ENCODE results near the gene CAMK2B.
A peak's percentile ranks its signal among the peaks of the same experiment; 100 is the strongest.

The CAMK2B gene

GRCh38 chr7:44285561-44285960 lies 39.8 kb downstream of the CAMK2B start:
- DNase-seq: no peak

DNA sequence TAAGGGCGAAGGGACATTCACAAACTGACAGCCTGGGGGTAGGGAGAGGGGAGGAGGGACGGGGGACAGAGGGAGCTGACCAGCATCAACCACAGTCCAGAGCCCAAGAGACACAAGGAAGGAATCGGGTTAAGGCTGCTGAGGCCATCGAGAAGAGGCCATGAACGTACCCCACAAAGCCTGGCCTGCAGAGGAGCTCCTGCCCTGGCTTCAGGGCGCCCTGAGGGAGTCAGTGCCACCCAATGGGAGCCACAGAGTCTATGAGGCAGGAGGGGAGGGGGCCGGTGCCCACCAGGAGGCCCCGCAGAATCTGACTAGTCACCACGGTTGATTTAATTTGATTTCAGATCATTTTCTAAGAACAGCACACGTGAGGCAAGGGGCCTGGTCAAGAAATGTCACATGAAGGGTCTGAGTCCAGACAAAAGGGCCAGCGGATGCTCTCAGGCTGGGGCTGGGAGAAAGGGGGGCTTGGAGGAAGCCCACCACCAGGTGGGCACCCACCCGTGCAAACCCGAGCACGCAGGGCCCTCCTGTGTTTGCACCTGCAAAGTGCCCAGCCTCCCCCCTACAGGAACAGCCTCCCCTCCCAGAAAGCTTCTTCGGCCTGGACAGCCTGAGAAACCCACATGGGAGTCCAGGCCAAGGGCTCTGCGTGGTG lies 40.4 kb downstream of the CAMK2B start:
- DNase-seq: no peak

DNA sequence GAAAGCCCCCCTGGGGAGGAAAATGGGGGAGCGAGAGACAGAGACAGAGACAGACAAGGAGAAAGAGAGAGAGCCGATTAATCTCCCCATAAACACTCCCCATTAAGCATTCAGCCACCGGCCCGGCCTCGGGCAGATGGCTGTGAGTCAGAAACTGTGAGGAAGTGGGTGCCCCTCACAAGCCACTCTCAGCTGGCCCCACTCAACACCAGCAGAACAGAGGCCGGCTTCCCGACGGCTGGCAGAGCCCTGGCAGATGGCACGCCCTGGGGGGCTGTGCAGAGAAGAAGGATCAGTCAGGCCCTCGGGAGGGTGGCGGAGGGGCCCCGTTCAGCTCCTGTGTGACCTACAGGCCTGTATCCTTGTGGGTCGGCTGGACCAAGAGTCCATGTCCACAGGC lies 41.2 kb downstream of the CAMK2B start:
- peak; percentile 13 for DNase-seq

DNA sequence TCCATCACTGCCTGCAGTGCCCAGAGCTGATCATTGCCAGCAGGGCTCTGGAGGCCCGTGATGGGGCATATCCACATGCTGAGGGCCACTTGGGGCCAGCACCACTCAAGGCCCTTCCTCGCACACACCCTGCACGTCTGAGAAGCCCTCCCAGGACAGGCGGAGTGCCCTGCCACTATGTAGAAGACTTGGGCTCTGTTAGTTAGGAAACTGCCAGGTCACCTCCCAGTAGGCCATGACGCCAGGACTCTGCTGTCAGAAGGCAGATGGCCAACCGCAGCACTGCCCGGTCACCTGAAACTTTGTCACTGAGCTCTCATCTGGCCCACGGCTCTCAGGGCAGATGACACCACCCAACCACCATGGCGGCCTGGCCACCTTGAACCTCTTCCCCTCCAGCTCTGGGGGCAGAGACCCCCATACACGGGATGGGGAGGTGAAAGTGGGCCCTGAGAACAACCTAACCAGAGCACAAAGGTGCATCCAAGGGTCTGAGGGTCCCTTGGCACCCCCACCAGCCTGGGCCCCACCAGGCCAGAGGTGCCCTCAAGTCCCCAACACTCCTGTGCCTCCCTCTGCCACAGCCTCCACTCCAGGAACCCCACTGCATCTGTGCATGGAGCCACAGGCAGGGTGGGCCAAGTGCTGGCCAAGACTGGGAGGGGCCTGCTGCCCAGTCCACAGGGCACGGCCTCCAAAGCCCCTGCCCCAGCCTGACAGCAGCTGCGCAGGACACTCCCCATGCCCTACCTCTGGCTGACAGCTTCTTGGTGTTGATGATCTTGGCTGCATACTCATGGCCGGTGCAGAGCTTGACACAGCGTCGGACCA lies 41.8 kb downstream of the CAMK2B start:
- no peak for DNase-seq

GRCh38 chr7:44282601-44283171 lies 42.7 kb downstream of the CAMK2B start:
- peak; percentile 10 for DNase-seq

DNA sequence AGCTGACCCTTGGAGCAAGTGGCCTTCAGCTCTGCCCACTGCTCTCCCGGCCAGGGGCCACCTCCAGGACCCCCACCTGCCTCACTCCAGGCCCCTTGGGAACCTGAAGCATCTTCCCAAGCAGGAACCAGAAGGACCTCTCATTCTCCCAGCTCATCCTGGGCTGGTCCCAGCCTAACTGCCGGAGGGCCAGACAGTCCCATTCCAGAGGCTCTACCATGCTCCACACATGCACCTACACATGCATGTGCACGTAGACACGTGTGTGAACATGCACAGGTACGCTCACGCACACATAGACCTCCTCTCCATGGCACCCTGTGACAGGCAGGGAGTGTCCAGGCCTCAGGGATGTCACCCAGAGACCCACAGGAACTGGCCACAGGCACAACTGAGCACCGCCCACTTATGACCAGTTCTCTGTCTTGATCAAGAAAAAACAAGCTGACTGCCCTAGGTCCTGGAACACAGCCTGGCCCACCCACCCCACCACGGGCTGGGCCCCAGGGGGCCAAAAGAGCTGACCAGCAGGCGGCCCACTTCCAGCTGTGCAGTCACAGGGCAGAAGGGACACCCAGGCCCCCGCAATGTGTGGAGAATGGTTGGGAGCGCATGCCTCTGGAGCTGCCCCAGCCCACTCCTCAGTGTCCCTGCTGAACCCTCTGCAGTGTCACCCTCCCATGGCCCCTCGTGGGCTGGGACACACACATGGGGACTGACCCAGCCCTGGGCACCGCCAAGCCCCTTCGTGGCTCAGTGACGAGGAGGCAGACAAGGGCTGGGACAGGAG lies 43.4 kb downstream of the CAMK2B start:
- peak; percentile 11 for DNase-seq

DNA sequence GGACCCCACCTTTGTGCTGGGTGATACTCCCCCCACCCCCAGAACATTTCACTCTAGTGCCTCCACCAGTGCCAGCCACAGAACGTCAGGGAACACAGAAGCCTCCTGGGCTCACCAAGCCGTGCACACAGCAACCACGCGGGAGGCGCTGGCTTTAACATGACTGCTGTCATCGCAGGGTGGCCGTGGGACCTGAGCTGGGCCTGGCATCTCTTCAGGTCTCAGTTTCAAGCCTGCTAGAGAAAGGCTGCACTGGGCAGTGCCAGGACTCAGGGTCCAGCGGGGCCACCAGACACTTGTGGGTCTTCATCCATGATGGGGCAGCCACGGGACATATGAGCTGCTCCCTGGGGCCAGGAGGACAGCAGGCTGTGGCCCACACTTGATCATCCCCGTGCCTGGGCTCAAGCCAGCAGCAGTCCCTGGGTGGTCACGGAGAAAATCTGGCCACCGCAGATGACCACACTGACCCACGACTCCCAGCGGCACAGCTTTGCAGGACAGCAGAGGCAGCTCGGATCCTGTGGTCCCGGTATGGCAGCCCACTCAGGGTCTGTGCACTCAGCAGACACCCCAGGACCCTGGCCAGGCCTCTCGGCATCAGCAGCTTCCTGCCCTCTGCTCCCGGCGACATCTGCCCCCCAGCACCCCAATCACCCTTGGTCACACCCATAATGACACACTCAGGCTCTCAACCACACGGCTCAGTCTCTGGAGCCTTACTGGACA lies 44.2 kb downstream of the CAMK2B start:
- DNase-seq: peak; percentile 14

DNA sequence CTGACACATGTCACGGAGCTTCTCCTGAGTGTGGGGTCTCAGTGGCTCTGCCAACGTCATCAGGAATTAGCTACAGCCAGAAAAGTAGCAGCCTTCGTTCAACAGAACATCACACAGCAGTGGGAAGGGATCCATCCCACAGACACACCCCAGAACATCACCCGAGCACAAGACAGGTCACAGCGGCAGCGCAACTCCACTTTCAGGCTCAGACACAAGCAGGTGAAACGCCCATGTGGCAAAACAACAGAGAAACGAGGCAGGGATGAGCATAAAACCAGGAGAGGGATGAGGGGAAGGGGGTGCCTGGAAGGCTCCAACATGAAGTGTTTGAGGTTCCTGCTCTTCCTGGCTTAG lies 44.8 kb downstream of the CAMK2B start:
- no peak for DNase-seq

DNA sequence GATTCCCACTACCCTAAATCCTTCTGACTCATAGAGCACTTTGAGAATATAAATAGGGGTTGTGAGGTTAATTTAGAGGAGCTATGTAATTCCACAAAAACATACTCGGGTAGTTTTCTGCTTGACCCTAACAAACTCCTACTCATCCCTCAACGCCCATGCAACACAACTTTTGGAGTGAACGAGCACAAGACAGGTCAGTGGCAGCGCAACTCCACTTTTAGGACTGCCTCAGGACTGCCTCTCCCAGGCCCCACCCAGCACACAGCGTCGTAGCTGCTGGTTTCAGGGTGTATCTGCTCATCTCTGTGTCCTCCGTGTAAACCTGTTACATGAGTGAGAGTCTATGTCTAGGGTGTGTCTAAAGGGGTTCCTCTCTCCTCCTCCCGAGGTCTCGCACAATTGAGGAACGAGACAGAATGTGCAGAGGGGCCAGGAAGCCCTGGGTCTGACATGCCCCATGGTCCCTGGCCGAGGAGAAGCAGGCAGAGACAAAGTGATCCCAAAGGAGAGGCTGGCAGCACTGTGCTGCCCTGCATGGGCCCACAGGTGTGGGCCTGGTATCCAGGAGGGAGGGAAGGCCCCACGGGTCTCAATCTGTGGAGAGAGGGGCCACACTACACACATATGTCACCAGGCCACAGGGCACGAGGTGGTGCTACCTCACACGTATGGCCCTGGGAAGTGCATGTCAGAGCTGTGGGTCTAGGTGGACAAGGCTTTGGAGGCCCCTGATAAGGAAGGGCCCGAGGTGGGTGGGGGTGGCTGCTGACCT lies 45.5 kb downstream of the CAMK2B start:
- DNase-seq: no peak

DNA sequence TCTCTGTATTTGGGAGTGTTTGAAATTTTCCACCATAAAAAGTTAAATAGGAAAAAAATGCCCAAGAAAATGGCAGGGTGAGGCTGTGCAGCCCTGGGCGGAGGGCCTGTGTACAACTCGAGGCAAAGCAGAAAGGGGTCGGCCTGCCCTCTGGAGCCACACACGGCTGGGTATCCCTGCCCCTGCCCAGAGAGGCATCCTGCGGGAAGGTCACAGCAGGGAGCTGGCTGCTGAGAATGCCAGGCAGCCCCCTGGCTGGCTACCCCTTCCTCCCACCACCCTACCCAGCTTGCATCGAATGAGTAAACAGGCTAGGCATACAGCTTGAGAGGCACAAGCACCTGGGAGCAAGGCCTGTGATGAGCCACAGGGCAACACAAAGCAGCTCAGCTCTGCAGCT lies 46.1 kb downstream of the CAMK2B start:
- no peak for DNase-seq

DNA sequence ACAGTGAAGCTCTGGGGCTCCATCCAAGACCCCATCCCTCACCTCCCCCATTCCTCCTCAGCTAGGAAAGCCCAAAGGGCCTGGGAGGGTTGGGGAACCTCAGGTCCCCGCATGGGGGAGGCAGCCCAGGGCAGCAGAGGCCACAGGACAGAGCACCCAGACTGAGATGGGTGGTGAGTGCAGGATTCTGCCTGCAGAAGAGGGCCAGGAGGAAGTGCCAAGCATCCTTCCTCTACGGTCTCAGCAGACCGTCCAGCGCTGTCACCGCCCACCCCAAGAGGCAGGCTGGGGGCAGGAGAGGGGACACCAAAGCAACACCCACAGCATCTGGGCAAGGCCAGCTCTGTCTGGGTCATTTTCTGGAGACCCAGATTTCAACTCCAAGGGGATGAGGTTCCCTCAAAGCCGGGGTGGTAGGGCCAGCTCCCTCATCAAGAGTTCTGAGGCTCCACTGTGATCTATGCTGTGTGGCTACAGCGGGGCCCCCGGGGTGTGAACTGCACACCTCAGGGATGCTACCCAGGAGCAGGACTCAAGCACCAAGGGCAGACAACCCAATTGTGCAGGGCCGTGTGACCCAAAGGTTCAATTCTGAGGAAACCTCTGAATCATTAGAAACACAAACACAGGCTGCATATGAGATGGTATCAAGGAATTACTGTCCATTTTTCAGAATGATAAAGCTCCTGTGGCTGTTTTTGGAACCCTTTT lies 46.8 kb downstream of the CAMK2B start:
- DNase-seq: no peak

- no peak for DNase-seq
These were observed 47.5 kb downstream of the CAMK2B start for GRCh38 chr7:44277851-44278250.

- DNase-seq: no peak
These were observed 48.0 kb downstream of the CAMK2B start for GRCh38 chr7:44277391-44277790.

DNA sequence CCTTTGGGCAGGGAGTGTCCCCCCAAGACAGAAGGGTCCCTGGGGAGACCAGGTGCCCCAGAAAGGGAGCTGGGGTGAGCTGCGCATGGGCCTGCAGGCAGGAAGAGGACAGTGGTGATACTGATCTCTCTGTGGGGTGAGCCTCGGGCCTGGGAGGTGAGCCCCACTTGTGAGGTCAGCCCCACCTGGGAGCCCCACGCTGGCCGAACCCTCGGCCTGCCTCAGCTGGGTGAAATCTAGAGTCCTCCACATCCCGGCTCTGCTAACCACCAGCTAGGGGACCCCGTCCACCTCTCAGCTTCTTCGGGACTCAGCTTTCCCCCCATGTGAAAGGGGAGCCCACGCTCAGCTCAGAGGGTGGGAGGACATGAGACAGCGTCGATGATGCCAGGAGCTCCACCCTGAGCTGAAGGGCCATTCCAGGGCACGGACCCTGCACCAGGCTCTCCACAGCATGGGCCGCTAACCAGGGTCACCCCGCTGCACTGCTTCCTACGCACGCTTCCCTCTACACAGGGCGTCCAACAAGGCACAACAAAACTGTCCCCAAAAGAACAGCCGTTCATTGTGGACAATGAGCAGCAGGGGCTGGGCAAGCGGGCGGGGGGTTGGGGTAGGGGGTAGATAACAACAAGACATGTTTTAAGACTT lies 48.7 kb downstream of the CAMK2B start:
- DNase-seq: no peak

GRCh38 chr7:44275957-44276570 lies 49.3 kb downstream of the CAMK2B start:
- DNase-seq: no peak

GRCh38 chr7:44275146-44275545 lies 50.2 kb downstream of the CAMK2B start:
- no peak for DNase-seq

DNA sequence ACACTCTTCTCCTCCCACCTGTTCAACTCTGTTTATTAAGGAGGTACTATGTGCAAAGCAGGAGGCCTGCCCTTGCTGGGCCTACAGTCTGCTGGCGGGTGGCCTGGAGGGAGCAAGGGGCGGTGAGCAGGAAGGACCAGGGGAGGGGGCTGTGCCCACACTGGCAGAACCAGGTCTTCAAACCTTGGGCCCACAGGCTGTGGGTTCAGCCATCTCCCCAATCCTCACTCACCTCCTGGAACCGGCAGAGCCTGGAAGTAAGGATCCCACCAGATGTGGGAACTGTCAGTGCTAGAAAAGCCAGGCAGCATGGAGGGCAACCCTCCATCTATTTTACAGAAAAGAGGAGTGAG lies 50.8 kb downstream of the CAMK2B start:
- DNase-seq: no peak

DNA sequence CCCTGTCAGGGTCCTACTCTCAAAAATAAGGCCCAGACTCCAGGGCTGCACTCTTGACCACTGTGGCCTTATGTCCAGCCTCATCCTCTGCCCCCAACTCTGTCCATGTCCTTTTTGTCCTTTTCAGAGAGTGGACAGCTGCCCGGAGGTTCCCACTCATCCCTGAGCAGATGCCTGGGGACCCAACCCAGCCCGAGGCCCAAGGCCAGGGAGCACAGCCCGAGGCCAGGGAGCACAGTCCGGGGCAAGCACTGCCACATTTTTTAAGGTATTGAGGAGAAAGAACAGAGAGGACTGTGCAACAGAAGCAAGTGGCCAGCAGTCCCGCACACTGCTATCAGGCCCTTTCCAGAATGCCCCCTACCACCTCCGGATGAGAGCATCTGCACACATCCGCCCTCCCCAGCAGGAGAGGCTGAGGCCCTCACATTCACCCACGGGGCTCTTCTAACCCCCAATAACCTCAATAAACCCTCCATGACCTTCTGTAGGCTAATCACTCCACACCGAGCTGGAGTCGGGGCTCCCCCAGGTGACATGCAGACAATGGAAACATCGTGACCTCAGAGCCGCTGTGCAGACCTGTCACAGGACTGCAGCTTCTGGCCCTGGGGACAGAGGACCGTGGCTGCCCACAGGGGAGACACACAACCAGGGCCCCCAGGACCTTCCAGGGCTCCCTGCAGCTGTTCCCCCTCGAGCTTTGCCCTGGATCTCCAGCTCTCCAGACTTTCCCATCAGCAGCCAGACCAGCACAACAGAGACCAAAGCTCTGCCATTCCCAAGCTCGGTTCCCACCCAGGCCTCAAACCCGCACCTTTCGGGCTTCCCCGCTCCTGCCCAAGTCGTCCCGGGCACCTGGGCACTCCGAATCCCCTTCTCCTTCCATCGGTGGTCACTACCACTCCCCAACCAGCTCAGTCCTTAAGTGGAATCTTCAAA lies 51.4 kb downstream of the CAMK2B start:
- DNase-seq: no peak

DNA sequence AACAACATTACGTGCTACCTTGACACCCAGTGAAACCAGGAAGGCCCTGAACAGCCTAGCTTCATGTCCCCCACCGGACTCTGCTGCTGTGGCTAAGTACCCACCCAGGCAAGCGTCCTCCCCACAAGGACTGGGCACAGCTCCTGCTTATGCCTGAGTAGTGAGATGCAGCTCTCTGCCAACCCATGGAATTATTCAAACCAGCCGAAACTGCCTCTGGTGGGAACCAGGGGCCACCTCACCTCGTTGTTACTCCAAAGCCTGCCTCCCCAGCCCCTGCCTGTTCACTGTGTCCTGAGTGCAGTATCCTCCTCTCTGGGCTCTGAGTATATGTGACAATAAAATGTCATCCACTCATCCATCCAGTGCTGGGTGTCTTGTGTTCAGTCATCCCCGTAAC lies 52.4 kb downstream of the CAMK2B start:
- DNase-seq: no peak

All from activated T-cell treated with anti-CD3 and anti-CD28 coated beads, Interleukin-2, amount 50 U/mL, for 1 hour (primary cell).